Choroid plexus epithelial cell (primary cell): ENCODE results near the gene SHMT2.

Experiments used
- DNase-seq: peaks from one replicate; pipeline ENCODE4 v3.0.0-alpha.2; 2010; ENCODE audit warnings: low read depth
- H3K4me3 ChIP-seq: 2 replicates; pipeline ENCODE4 v1.5.1; 2011; ENCODE audit warnings: low read depth, mild to moderate bottlenecking, control low read depth, low read length, moderate library complexity
- TF ChIP-seq, protein P1 (sequence below): conservative IDR thresholded peaks from 2 replicates; pipeline ENCODE4 v1.5.1; 2011; ENCODE audit warnings: low read depth, mild to moderate bottlenecking, control low read depth, inconsistent platforms, low read length, moderate library complexity

The SHMT2 gene

DNA sequence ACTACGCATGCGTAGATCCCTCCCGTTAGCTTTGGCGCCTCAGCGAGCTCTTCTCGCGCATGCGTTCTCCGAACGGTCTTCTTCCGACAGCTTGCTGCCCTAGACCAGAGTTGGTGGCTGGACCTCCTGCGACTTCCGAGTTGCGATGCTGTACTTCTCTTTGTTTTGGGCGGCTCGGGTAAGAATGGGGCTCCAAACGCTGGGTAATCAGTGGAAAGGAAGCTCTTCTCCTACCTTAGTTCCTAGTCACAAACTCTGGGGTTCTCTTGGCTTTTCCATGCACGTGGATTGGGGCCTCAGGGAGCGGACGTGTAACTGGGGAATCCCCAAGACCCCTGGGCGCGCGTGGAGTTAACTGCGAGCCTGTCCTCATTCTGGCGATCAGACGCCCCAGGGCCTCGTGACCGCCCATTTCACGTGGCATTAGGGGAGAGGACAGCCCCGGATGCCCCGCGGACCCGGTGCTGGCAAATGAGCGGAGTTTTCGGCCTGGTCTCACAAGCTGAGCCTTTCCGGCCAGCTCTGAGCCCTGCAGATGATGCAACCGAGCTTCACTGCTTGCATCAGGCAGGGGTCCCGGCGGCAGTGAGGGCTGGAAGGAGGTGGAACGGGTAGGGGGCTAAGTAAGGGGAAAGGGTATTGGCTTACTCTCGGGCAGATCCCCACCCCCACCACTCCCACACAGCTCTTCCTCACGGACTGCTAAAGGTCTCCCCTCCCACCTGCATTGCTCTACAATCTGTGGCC lies at the start of gene SHMT2:
Gene SHMT2, plus strand, starts transcription at position 78 of the 747 bp plus-strand sequence. Its CDS starts 68 bp downstream, at position 146.
- peak; percentile 97 for DNase-seq
- H3K4me3 ChIP-seq, result peak within 1 kb of the TSS; percentile 79
- TF ChIP-seq, protein P1, sequence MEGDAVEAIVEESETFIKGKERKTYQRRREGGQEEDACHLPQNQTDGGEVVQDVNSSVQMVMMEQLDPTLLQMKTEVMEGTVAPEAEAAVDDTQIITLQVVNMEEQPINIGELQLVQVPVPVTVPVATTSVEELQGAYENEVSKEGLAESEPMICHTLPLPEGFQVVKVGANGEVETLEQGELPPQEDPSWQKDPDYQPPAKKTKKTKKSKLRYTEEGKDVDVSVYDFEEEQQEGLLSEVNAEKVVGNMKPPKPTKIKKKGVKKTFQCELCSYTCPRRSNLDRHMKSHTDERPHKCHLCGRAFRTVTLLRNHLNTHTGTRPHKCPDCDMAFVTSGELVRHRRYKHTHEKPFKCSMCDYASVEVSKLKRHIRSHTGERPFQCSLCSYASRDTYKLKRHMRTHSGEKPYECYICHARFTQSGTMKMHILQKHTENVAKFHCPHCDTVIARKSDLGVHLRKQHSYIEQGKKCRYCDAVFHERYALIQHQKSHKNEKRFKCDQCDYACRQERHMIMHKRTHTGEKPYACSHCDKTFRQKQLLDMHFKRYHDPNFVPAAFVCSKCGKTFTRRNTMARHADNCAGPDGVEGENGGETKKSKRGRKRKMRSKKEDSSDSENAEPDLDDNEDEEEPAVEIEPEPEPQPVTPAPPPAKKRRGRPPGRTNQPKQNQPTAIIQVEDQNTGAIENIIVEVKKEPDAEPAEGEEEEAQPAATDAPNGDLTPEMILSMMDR, result no peak

DNA sequence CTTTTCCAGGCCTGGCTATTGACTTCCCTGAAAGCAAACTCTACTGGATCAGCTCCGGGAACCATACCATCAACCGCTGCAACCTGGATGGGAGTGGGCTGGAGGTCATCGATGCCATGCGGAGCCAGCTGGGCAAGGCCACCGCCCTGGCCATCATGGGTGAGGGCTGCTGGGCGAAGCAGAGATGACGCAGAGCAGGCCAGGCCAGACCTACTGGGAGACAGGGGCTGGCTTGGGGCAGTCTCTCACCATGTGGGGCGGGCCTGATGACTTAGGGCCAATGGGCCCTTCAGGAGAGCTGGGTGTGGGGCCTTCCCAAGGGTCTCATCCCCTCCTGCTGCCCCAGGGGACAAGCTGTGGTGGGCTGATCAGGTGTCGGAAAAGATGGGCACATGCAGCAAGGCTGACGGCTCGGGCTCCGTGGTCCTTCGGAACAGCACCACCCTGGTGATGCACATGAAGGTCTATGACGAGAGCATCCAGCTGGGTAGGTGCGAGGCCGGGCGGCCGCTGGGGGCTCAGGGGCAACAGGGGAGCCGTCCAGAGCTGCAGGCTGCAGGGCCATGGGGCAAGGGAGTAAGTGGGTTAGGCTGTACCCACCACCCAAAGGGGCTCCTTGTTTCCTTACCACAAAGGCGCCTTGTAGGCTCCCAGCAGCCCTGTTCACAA lies 49.1 kb upstream of the SHMT2 start:
- DNase-seq, result no peak
- H3K4me3 ChIP-seq, result no peak overlapping the region
- TF ChIP-seq, protein P1, result no peak

DNA sequence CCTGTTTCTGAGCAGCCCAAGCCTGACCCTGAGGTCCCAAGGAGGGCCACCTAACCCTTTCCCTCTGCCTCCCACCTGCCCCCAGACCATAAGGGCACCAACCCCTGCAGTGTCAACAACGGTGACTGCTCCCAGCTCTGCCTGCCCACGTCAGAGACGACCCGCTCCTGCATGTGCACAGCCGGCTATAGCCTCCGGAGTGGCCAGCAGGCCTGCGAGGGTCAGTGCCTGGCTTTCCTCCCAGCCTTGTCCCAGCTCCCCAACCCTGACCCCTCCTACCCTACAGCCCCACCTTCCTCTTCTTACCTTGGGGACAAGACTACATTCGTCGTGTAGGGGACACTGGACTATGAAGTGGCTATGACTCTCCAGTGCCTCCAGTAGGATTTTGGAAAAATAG lies 48.4 kb upstream of the SHMT2 start:
- TF ChIP-seq, protein P1, result no peak
- no peak overlapping the region for H3K4me3 ChIP-seq
- no peak for DNase-seq

DNA sequence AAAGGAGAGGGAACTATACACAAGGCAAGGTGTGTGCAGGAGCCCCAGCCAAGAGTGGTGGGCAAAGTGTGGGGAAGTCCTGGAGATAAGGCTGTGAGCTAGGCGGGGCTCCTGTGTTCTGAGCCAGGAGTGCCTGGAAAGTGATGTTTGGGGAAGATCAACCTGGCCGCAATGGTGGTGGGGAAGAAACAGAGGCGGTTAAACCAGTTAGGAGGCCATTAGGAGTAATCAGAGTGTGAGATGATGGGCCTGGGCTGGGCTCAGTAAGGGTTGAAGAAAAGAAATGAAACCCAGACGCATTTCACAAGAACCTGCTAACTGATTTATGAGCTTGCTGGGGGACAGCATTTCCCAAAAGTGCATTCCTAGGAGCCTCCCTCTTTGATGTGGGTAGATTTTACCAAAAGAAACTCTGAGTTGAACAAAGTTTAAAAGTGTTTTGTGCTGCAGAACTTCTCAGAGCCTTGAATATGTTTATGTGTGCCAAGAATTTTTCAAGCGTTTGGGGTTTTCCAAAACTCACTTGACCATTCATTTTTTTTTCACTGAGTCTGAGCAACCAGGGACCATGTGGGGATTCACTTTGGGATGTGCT lies 47.9 kb upstream of the SHMT2 start:
- no peak overlapping the region for H3K4me3 ChIP-seq
- no peak for DNase-seq
- TF ChIP-seq, protein P1, result no peak

DNA sequence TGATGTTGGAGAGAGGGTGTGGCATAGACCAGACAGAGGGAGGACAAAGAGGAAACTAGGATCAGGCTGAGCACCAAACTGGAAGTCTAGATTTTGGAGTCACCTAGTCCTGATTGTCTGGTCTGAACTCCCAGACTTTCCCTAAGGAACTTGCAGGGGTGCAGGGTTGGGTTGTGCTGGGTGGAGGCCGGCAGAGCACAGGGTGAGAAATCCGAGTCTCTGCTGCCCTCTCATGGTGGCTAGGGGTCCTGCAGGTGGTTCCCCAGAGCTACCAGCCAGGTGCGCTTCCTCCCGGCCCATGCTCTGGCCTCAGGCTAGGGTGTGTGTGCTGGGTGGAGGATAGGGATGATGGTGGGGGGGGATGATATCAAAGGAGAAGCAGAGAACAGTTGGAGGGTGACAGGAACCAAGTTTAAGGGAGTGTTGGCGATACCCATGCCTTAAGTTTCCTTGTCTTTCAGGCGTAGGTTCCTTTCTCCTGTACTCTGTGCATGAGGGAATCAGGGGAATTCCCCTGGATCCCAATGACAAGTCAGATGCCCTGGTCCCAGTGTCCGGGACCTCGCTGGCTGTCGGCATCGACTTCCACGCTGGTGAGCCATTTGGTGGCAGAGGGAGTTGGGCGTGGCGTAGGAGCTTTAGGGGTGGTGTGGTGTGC lies 46.5 kb upstream of the SHMT2 start:
- TF ChIP-seq, protein P1, result peak; percentile 90
- DNase-seq, result peak; percentile 70
- no peak overlapping the region for H3K4me3 ChIP-seq

DNA sequence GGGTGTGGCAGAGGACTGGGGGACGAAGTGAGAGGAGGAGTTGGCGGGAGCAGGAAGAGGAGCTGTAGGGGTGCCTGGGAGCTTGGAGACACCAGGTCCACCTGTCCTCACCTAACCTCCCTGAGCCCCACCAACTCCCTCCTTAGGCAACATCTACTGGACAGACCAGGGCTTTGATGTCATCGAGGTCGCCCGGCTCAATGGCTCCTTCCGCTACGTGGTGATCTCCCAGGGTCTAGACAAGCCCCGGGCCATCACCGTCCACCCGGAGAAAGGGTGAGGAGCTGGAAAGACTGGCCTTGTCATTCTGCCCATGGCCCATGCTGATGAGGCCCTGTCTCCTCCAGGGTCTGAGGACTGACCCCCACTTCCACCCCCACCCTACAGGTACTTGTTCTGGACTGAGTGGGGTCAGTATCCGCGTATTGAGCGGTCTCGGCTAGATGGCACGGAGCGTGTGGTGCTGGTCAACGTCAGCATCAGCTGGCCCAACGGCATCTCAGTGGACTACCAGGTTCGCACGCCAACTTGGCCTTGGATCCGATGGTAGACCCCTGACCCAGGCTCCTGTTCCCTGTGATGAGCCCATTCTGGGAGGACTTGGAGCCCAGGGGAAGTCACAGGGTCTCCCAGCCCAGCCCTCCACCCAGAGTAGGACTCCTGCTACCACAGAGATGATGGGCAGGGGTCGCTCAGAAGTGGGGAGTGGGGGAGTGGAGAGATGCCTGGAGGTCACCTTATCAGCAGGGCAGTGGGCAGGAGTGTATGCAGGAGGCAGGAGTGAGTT lies 45.4 kb upstream of the SHMT2 start:
- no peak for DNase-seq
- H3K4me3 ChIP-seq, result no peak overlapping the region
- TF ChIP-seq, protein P1, result no peak
